Tibial nerve (tissue), 4 donors: ENCODE results near the gene MFSD2A. TPM values are rescaled to one million over a fixed set of nuclear protein-coding genes. Genes with fewer than 3 reads are reported as not detected.
"Not testable (repeated sequence)": the region's sequence is repeated elsewhere in the genome, so short reads cannot be mapped to it uniquely, and the experiment has no call there.

Source experiments
- DNase-seq, 2 donors: peaks; one replicate each; pipeline ENCODE4 v3.0.0-alpha.2; 2019; ENCODE audit warnings: low spot score in 2 of 2
- H3K27ac ChIP-seq, 4 donors: fragments of 200-600 bp; sonication (generic) in 3 of 4; one replicate each; pipeline ENCODE4 v1.5.1; 2017 to 2019; ENCODE audit warnings: mild to moderate bottlenecking in 1 of 4
- H3K27me3 ChIP-seq, 2 donors: fragments of 200-600 bp; sonication (generic) in 1 of 2; one replicate each; pipeline versions ENCODE4 v1.5.1 to v1.6.0; 2017 to 2019
- H3K36me3 ChIP-seq, 3 donors: fragments of 200-600 bp; sonication (generic); one replicate each; pipeline ENCODE4 v1.5.1; 2018 to 2019
- H3K4me1 ChIP-seq, 4 donors: fragments of 200-600 bp; sonication (generic) in 3 of 4; one replicate each; pipeline ENCODE4 v1.5.1; 2017 to 2019
- H3K4me3 ChIP-seq, 4 donors: fragments of 200-600 bp; sonication (generic) in 3 of 4; one replicate each; pipeline ENCODE4 v1.5.1; 2017 to 2019; ENCODE audit warnings: mild to moderate bottlenecking in 1 of 4, moderate library complexity in 1 of 4
- H3K9me3 ChIP-seq, 4 donors: fragments of 200-600 bp; sonication (generic) in 3 of 4; one replicate each; pipeline ENCODE4 v1.5.1; 2017 to 2019
- EP300 ChIP-seq, 2 donors: sonication (generic); formaldehyde crosslinking; IDR thresholded peaks; one replicate each; pipeline ENCODE4 v1.6.1; 2017; ENCODE audit warnings: antibody characterized with exemption in 2 of 2, mild to moderate bottlenecking in 1 of 2
- POLR2A ChIP-seq, 2 donors: fragments of 450-650 bp; IDR thresholded peaks; one replicate each; pipeline ENCODE4 v1.6.1; 2017; ENCODE audit warnings: antibody characterized with exemption in 2 of 2, mild to moderate bottlenecking in 2 of 2, moderate library complexity in 2 of 2
- WGBS, 2 donors: methylation state at CpG; one replicate each; pipeline ENCODE4 v1.1.5; 2018; 5-methylcytosine and 5-hydroxymethylcytosine counted together
- total RNA-seq, 4 donors: library from RNA; depleted of rRNA; stranded (reverse); fragments of >200 nt; gene quantifications; one replicate each; pipeline ENCODE4 v1.1.0, GENCODE V29; 2016
- TF ChIP-seq, protein P1 (sequence below), 5 experiments: fragments of 200-600 bp in 3 of 5; fragments of 450-650 bp in 2 of 5; sonication (generic) in 3 of 5; IDR thresholded peaks; one replicate each; pipeline ENCODE4 v1.5.1; 2016 to 2019; ENCODE audit warnings: antibody characterized with exemption in 5 of 5, mild to moderate bottlenecking in 3 of 5, moderate library complexity in 2 of 5

The MFSD2A gene
- total RNA-seq, 4 donors from 2014 or later, result 6.0 to 24.3 (median 18.1) TPM

DNA sequence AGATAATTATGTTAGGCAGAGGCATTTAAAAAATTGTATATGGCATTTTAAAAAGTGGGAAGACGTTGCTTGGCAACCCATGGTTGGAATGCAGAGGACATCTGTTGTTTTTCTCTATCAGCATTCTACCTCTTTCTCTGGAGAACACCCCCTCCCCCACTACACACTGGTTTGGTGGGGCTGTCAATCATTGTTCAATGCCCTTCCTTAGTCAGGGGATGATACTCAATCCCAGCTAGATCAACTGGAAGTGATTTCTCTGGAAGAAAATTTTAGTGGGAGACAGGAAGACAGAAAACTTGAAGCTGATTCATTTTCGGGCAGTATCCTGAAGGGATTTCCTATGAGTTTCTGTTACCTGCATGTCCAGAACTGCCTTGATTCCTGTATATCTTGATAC, 49.9 kb downstream of the MFSD2A start:
- no peak for DNase-seq
- Histone ChIP-seq H3K9me3 (no peaks in the 10 kb centered on the region), H3K36me3 (no peaks in the 10 kb centered on the region), H3K27ac (no peak overlapping the region), H3K4me3 (no peak overlapping the region), H3K27me3 (no peaks in the 10 kb centered on the region), H3K4me1 (peaks cover 0 to 11% (median 4%) of the 10 kb centered on the region in 4 donors)
- TF ChIP-seq, protein P1, sequence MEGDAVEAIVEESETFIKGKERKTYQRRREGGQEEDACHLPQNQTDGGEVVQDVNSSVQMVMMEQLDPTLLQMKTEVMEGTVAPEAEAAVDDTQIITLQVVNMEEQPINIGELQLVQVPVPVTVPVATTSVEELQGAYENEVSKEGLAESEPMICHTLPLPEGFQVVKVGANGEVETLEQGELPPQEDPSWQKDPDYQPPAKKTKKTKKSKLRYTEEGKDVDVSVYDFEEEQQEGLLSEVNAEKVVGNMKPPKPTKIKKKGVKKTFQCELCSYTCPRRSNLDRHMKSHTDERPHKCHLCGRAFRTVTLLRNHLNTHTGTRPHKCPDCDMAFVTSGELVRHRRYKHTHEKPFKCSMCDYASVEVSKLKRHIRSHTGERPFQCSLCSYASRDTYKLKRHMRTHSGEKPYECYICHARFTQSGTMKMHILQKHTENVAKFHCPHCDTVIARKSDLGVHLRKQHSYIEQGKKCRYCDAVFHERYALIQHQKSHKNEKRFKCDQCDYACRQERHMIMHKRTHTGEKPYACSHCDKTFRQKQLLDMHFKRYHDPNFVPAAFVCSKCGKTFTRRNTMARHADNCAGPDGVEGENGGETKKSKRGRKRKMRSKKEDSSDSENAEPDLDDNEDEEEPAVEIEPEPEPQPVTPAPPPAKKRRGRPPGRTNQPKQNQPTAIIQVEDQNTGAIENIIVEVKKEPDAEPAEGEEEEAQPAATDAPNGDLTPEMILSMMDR (IDR thresholded peaks at IDR 0.05), result no peak
- TF ChIP-seq EP300 (IDR thresholded peaks at IDR 0.05), result no peak
- no peak for TF ChIP-seq POLR2A (IDR thresholded peaks at IDR 0.05)
- 51 to 59% methylated on average over 2 of the region's 2 CpGs for WGBS, 2 donors

DNA sequence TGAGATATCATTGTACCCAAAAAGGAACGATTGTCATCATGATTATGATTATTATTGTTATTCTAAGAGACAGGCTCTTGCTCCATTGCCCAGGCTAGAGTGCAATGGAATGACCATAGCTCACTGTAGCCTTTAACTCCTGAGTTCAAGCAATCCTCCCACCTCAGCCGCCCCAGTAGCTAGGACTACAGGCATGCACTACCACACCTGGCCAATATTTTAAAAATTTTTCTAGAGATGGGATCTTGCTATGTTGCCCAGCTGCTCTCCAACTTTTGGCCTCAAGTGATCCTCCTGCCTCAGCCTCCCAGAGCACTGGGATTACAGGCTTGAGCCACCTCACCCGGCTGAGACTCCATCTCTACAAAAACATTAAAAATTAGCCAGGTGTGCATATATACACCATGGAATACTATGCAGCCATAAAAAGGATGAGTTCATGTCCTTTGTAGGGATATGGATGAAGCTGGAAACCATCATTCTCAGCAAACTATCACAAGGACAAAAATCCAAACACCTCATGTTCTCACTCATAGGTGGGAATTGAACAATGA, 52.6 kb downstream of the MFSD2A start:
- not testable (repeated sequence) for H3K4me1 ChIP-seq, H3K4me3 ChIP-seq, H3K27me3 ChIP-seq, H3K36me3 ChIP-seq, H3K9me3 ChIP-seq, DNase-seq, H3K27ac ChIP-seq
- 81 to 89% methylated on average over 3 of the region's 3 CpGs for WGBS, 2 donors

DNA sequence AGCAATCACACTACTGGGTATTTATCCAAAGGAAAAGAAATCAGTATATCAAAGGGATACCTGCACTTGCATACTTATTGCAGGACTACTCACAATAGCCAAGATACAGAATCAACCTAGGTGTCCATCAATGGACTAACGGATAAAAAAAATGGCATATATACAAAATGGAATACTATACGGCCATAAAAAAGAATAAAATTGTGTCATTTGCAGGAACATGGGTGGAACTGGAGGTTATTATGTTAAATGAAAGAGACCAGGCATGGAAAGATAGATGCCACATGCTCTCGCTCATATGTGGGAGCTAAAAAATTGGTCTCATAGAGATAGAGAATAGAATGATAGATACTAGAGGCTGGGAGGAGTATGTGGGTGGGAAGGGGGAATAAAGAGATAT, 56.3 kb downstream of the MFSD2A start:
- Histone ChIP-seq H3K27ac (no peak overlapping the region), H3K27me3 (no peaks in the 10 kb centered on the region)
- 94 to 98% methylated on average over 3 of the region's 3 CpGs for WGBS, 2 donors

DNA sequence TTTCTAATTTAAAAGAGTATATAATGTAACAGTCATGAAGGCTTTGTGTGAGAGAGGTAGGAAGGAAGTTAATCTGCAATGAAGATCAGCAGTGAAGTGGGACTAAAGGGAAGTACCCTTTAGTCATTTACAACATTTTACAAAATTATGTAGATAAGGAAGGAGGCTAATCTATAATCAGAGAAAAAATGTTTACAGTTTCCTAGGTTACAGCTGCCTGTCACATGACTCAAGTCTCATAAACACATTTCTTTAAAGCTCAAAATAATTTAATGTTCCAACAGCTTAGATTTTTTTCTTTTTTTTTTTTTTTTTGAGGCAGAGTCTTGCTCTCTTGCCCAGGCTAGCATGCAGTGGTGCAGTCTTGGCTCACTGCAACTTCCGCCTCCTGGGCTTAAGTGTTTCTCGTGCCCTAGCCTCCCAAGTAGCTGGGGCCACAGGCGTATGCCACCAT, 59.3 kb downstream of the MFSD2A start:
- no peaks in the 10 kb centered on the region for H3K9me3 ChIP-seq
- no peaks in the 10 kb centered on the region for H3K27me3 ChIP-seq
- DNase-seq, result no peak
- no peaks in the 10 kb centered on the region for H3K4me1 ChIP-seq
- no peaks in the 10 kb centered on the region for H3K36me3 ChIP-seq
- TF ChIP-seq POLR2A (IDR thresholded peaks at IDR 0.05), result no peak
- TF ChIP-seq, protein P1 (IDR thresholded peaks at IDR 0.05), result no peak
- TF ChIP-seq EP300 (IDR thresholded peaks at IDR 0.05), result no peak
- H3K4me3 ChIP-seq, result no peak overlapping the region
- no peak overlapping the region for H3K27ac ChIP-seq
- 70 to 79% methylated on average over 3 of the region's 3 CpGs for WGBS, 2 donors

More for the DNA sequence above, 56.3 kb downstream of the MFSD2A start:
- no peaks in the 10 kb centered on the region for H3K4me1 ChIP-seq
- no peaks in the 10 kb centered on the region for H3K36me3 ChIP-seq
- DNase-seq, result no peak
- TF ChIP-seq, protein P1 (IDR thresholded peaks at IDR 0.05), result no peak
- TF ChIP-seq EP300 (IDR thresholded peaks at IDR 0.05), result no peak
- no peak for TF ChIP-seq POLR2A (IDR thresholded peaks at IDR 0.05)
- H3K4me3 ChIP-seq, result no peak overlapping the region
- no peaks in the 10 kb centered on the region for H3K9me3 ChIP-seq

DNA sequence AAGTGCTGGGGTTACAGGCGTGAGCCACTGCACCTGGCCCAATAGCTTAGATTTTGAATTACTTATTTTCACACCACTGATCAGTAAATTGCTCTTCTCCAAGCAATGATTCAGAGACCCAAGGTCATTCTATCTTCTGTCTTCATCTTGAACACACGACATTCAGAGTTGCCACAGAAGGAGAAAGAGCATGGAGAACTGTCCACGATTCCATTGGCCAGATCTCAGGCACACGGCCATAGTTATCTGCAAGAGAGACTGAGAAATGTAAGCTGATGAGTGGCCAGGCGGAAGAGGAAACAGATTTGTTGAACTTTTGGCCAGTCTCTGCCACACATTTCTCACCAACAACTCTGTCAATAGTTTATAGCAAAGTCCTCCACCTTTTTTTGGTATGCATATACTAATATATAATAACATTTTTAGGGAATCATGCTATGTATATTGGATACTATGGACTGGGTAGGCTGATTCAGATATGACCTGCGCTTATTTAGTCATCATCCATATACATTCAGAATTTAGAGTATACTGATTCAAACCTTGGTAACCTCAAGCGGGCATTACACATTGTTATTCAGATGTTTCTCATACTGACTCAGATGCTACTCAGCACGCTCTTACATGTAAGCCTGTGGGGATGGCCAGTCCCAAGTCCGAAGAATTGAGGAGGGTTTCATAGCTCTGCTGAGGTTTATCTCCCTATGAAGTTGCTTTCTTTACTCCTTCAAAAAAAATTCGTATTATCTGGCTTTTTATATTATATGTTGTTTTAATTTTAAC, 60.1 kb downstream of the MFSD2A start:
- Histone ChIP-seq H3K36me3 (no peaks in the 10 kb centered on the region), H3K27me3 (no peaks in the 10 kb centered on the region), H3K9me3 (no peaks in the 10 kb centered on the region), H3K4me1 (no peaks in the 10 kb centered on the region), H3K27ac (no peak overlapping the region), H3K4me3 (no peak overlapping the region)
- 67 to 75% methylated on average over 10 of the region's 10 CpGs for WGBS, 2 donors
- DNase-seq, result no peak
- TF ChIP-seq, protein P1 (IDR thresholded peaks at IDR 0.05), result no peak
- no peak for TF ChIP-seq EP300 (IDR thresholded peaks at IDR 0.05)
- TF ChIP-seq POLR2A (IDR thresholded peaks at IDR 0.05), result no peak
